Adrenal gland (tissue), 12 donors: Measurements from ENCODE around the gene GRIK1. TPM values are rescaled to one million over a fixed set of nuclear protein-coding genes. Genes with fewer than 3 reads are reported as not detected.
"Not testable (repeated sequence)": the region's sequence is repeated elsewhere in the genome, so short reads cannot be mapped to it uniquely, and the experiment has no call there.

Source experiments
- DNase-seq, 7 donors: peaks; one replicate each; pipeline ENCODE4 v3.0.0-alpha.2; 2019 to 2020
- H3K27ac ChIP-seq, 5 donors: fragments of 200-600 bp; sonication (generic) in 4 of 5; 1 replicate in 3 of 5; 2 replicates in 2 of 5; pipeline versions ENCODE4 v1.5.1 to v1.8.0; 2016 to 2020; ENCODE audit warnings: mild to moderate bottlenecking in 1 of 5
- H3K27me3 ChIP-seq: fragments of 200-600 bp; 2 replicates; pipeline ENCODE4 v1.8.0; 2021
- H3K36me3 ChIP-seq, 2 donors: fragments of 200-600 bp; replicated peaks in 1 of 2; 1 replicate in 1 of 2; 2 replicates in 1 of 2; pipeline versions ENCODE4 v1.5.1 to v1.8.0; 2018 to 2022
- H3K4me1 ChIP-seq, 2 donors: fragments of 200-600 bp; replicated peaks in 1 of 2; 1 replicate in 1 of 2; 2 replicates in 1 of 2; pipeline versions ENCODE4 v1.5.1 to v1.8.0; 2018 to 2021
- H3K4me3 ChIP-seq, 4 donors: fragments of 200-600 bp; sonication (generic) in 3 of 4; one replicate each; pipeline ENCODE4 v1.5.1; 2016 to 2018
- H3K9me3 ChIP-seq, 3 donors: fragments of 200-600 bp; sonication (generic) in 1 of 3; replicated peaks in 1 of 3; 1 replicate in 2 of 3; 2 replicates in 1 of 3; pipeline versions ENCODE4 v1.5.1 to v1.8.0; 2016 to 2021
- POLR2A ChIP-seq, 2 donors: fragments of 450-650 bp; IDR thresholded peaks; one replicate each; pipeline ENCODE4 v1.6.1; 2017; ENCODE audit warnings: antibody characterized with exemption in 2 of 2, mild to moderate bottlenecking in 2 of 2, moderate library complexity in 1 of 2
- WGBS, 4 donors: extraction: QIAGEN DNeasy Blood & Tissue Kit in 2 of 4; methylation state at CpG; one replicate each; pipeline versions ENCODE4 v1.1.5 to v1.1.7; 2013 to 2017; 5-methylcytosine and 5-hydroxymethylcytosine counted together
- intact Hi-C, 2 donors: fragments of 100-400 bp; cut with DNase I; formaldehyde crosslinking; loops; one replicate each; pipeline versions ENCODE4 v1.14.1 to v1.15.0; 2022 to 2023
- polyA plus RNA-seq, 3 donors: library from polyadenylated mRNA; stranded (reverse); fragments of 200-250 nt in 2 of 3; fragments of 350-450 nt in 1 of 3; fragmentation: Illumina TruSeq in 1 of 3; extraction: RNeasy Lipid Tissue Mini Kit (QIAGEN cat#74804) in 1 of 3; gene quantifications; one replicate each; pipeline ENCODE4 v1.2.3, GENCODE V29; 2013 to 2014
- total RNA-seq, 9 donors: library from RNA; depleted of rRNA in 4 of 9; stranded (reverse); fragments of >200 nt in 4 of 9; fragments of 120-200 nt in 1 of 9; fragmentation: NEBNext Ultra II Directional in 1 of 9; extraction: Animal tissue kit (Norgen Biotek cat#: 25700) in 1 of 9; gene quantifications; one replicate each; pipeline versions ENCODE4 v1.1.0 to v1.2.4, GENCODE V29; 2013 to 2023
- TF ChIP-seq, protein P1 (sequence below), 6 experiments: fragments of 450-650 bp in 4 of 6; fragments of 200-600 bp in 2 of 6; sonication (generic) in 1 of 6; IDR thresholded peaks; 1 replicate in 5 of 6; 2 replicates in 1 of 6; pipeline versions ENCODE4 v1.5.1 to v1.8.0; 2016 to 2021; ENCODE audit warnings: antibody characterized with exemption in 6 of 6, mild to moderate bottlenecking in 2 of 6, moderate library complexity in 1 of 6
- donor health status: healthy with polysubstance abuse.
- donor health status: Bipolar disorder and iron deficiency.
- donor health status: DM: yes; HTN: yes; CAD: no.
- donor health status: DM: no; HTN: no; CAD: no.
- donor health status: DM: no; HTN: no; CAD: no.
- donor health status: DM: yes; HTN: yes; CAD: no.

The GRIK1 gene
- total and polyA plus RNA-seq, 12 donors = 0.23 to 47.4 (median 8.1) TPM; not detected in 3

DNA sequence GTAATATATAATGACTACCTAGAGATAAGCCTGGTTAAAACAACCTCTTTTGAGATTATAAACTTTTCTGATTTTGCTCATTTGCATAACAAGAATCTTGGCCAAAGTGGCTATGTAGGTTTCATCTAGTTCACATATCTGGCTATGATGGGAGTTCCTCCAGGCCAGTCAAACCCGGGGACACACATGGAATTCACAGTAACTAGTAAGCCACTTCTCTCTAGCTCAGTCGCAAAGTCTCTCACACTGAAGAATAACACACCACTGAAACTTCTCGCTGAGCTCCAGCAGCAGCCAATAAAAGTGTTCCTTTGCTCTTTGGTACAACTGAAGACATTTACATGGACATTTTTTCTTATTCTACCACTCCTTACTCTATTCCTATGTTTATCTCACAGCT, 36.0 kb upstream of the GRIK1 start:
- intact Hi-C loops = no loop called here
- Histone ChIP-seq H3K27ac (no peak overlapping the region), H3K4me1 (no peaks in the 10 kb centered on the region), H3K27me3 (no peaks in the 10 kb centered on the region), H3K4me3 (no peak overlapping the region), H3K9me3 (no peaks in the 10 kb centered on the region), H3K36me3 (no peaks in the 10 kb centered on the region)
- 71 to 87% (median 79%) methylated on average over 3 of the region's 3 CpGs for WGBS, 4 donors
- DNase-seq = no peak
- TF ChIP-seq POLR2A (IDR thresholded peaks at IDR 0.05) = no peak
- TF ChIP-seq, protein P1, sequence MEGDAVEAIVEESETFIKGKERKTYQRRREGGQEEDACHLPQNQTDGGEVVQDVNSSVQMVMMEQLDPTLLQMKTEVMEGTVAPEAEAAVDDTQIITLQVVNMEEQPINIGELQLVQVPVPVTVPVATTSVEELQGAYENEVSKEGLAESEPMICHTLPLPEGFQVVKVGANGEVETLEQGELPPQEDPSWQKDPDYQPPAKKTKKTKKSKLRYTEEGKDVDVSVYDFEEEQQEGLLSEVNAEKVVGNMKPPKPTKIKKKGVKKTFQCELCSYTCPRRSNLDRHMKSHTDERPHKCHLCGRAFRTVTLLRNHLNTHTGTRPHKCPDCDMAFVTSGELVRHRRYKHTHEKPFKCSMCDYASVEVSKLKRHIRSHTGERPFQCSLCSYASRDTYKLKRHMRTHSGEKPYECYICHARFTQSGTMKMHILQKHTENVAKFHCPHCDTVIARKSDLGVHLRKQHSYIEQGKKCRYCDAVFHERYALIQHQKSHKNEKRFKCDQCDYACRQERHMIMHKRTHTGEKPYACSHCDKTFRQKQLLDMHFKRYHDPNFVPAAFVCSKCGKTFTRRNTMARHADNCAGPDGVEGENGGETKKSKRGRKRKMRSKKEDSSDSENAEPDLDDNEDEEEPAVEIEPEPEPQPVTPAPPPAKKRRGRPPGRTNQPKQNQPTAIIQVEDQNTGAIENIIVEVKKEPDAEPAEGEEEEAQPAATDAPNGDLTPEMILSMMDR (IDR thresholded peaks at IDR 0.05) = no peak

DNA sequence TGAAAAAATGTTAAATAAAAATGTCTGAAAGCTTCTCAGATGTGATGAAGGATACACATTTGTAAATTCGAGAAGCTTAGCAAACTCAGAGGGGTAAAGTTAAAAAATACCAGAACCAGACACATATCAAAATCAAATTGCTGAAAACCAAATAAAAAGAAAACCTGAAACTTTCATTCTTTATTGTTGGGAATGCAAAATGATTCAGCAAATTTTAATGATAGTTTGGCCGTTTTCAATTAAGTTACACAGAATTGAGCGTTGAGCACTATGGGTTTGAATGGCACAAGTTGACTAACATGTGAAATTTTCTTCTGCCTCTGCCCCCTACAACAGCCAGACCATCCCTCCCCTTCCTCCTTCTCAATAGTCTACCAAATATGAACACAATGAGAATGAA, 33.5 kb upstream of the GRIK1 start:
- Histone ChIP-seq H3K36me3 (no peaks in the 10 kb centered on the region), H3K4me1 (no peaks in the 10 kb centered on the region), H3K4me3 (no peak overlapping the region), H3K9me3 (no peaks in the 10 kb centered on the region), H3K27ac (no peak overlapping the region), H3K27me3 (no peaks in the 10 kb centered on the region)
- WGBS, 4 donors = 71 to 75% (median 73%) methylated on average over 3 of the region's 3 CpGs
- no peak for DNase-seq
- TF ChIP-seq POLR2A (IDR thresholded peaks at IDR 0.05) = no peak
- TF ChIP-seq, protein P1 (IDR thresholded peaks at IDR 0.05) = no peak
- intact Hi-C loops = no loop called here

DNA sequence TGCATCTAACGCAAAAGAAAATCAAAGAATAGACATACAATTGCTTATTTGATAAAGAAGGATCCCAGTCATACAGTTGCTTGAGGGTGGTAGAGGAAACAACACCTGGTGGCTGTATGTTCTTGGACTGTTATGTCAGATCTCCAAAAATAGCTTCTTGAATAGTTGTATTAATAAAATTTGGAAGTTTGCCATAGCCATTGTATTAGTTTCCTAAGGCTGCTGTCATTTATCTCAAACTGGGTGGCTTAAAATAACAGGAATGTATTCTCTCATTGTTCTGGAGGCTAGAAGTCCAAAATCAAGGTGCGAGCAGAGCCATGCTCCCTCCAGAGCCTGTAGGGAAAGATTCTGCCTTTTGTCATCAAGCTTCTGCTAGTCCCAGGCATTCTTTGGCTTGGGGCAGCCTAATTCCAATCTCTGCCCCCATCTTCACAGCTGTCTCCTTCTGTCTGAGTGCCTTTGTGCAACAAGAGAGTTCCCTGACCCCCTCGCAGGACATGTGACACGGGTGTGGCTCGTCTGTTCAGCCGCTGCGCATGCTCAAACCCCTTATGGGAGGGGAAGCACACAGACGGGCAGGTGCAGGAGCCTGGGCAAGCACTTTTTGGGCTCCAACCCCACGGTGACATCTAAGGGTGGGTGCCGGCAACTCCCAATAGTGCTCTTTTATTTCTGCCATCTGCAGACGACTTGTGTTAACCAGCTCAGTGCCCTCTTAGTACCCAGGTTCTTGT, 21.7 kb upstream of the GRIK1 start:
- Histone ChIP-seq H3K4me1 (no peaks in the 10 kb centered on the region), H3K27me3 (no peaks in the 10 kb centered on the region), H3K36me3 (no peaks in the 10 kb centered on the region), H3K9me3 (no peaks in the 10 kb centered on the region), H3K4me3 (no peak overlapping the region), H3K27ac (no peak overlapping the region)
- TF ChIP-seq, protein P1 (IDR thresholded peaks at IDR 0.05) = no peak
- TF ChIP-seq POLR2A (IDR thresholded peaks at IDR 0.05) = no peak
- no peak for DNase-seq
- 73 to 85% (median 79%) methylated on average over 11 of the region's 11 CpGs for WGBS, 4 donors
- intact Hi-C loops = no loop called here

DNA sequence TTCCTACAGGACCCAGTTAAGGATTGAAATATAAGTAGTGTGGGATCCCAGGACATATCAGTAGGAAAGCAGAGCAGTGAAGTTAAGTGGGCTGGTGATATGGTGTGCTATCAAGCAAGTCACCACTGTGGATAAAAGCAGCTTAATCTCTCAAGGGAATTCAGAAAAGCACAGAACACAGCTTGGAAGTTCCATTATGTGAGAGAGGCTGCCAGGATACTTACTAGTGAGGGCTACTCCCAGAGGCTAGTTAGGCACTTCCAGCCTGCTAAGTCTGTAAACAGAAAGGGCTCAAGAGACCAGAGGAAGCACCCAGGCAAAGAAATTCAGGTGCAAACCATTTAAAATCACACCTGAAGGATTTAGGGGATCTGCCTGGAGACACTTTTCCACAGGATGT, 18.8 kb upstream of the GRIK1 start:
- no peak overlapping the region for H3K27ac ChIP-seq
- no peaks in the 10 kb centered on the region for H3K27me3 ChIP-seq
- no peak for DNase-seq
- no peaks in the 10 kb centered on the region for H3K9me3 ChIP-seq
- intact Hi-C loops = no loop called here
- H3K4me3 ChIP-seq = no peak overlapping the region
- no peak for TF ChIP-seq POLR2A (IDR thresholded peaks at IDR 0.05)
- TF ChIP-seq, protein P1 (IDR thresholded peaks at IDR 0.05) = no peak
- no peaks in the 10 kb centered on the region for H3K4me1 ChIP-seq
- no peaks in the 10 kb centered on the region for H3K36me3 ChIP-seq

DNA sequence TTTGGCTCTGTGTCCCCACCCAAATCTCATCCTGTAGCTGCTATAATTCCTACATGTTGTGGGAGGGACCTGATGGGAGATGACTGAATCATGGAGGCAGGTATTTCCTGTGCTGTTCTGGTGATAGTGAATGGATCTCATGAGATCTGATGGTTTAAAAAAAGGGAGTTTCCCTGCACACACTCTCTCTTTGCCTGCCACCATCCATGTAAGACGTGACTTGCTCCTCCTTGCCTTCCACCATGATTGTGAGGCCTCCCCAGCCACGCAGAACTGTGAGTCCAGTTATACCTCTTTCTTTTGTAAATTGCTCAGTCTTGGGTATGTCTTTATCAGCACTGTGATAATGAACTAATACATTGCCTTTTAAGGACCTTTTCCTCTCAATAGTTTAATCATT, 18.2 kb upstream of the GRIK1 start:
- H3K9me3 ChIP-seq, DNase-seq, H3K36me3 ChIP-seq, H3K4me3 ChIP-seq, H3K27me3 ChIP-seq, H3K27ac ChIP-seq, intact Hi-C loops, H3K4me1 ChIP-seq: not testable (repeated sequence)
- 52 to 66% (median 56%) methylated on average over 2 of the region's 2 CpGs for WGBS, 4 donors
